ENCODE data around the gene MTUS2.
"Not testable (repeated sequence)": the region's sequence is repeated elsewhere in the genome, so short reads cannot be mapped to it uniquely, and the experiment has no call there.

Gene MTUS2

GRCh38 chr13:29164116-29164515, 344.0 kb downstream of the MTUS2 start:
- DNase-seq (ENCODE audit: low read depth in 3 of 3) = no peak

GRCh38 chr13:29165216-29165615, 345.1 kb downstream of the MTUS2 start:
- DNase-seq (ENCODE audit: low read depth in 3 of 3) = no peak

- DNase-seq (ENCODE audit: low read depth in 3 of 3) = no peak
Measured at GRCh38 chr13:29165840-29166239, 345.7 kb downstream of the MTUS2 start.

- no peak for DNase-seq (ENCODE audit: low read depth in 3 of 3)
Measured at GRCh38 chr13:29170436-29171082, 350.4 kb downstream of the MTUS2 start.

- DNase-seq (ENCODE audit: low read depth in 3 of 3) = no peak
Measured at GRCh38 chr13:29171244-29171643, 351.1 kb downstream of the MTUS2 start.

GRCh38 chr13:29174093-29174492, 354.0 kb downstream of the MTUS2 start:
- no peak for DNase-seq (ENCODE audit: low read depth in 3 of 3)

- DNase-seq (ENCODE audit: low read depth in 3 of 3) = no peak
Measured at GRCh38 chr13:29175250-29175873, 355.2 kb downstream of the MTUS2 start.

GRCh38 chr13:29180055-29180454, 359.9 kb downstream of the MTUS2 start:
- DNase-seq (ENCODE audit: low read depth in 3 of 3) = no peak

- no peak for DNase-seq (ENCODE audit: low read depth in 3 of 3)
Measured at GRCh38 chr13:29182216-29182615, 362.1 kb downstream of the MTUS2 start.

GRCh38 chr13:29185926-29186325, 365.8 kb downstream of the MTUS2 start:
- no peak for DNase-seq (ENCODE audit: low read depth in 3 of 3)

- DNase-seq (ENCODE audit: low read depth in 3 of 3) = no peak
Measured at GRCh38 chr13:29187584-29187983, 367.4 kb downstream of the MTUS2 start.

GRCh38 chr13:29190298-29190697, 370.2 kb downstream of the MTUS2 start:
- no peak for DNase-seq (ENCODE audit: low read depth in 3 of 3)

GRCh38 chr13:29193083-29193482, 372.9 kb downstream of the MTUS2 start:
- no peak for DNase-seq (ENCODE audit: low read depth in 3 of 3)

- no peak for DNase-seq (ENCODE audit: low read depth in 3 of 3)
Measured at GRCh38 chr13:29195456-29195855, 375.3 kb downstream of the MTUS2 start.

- no peak for DNase-seq (ENCODE audit: low read depth in 3 of 3)
Measured at GRCh38 chr13:29196409-29197074, 376.4 kb downstream of the MTUS2 start.

GRCh38 chr13:29202753-29203152, 382.6 kb downstream of the MTUS2 start:
- DNase-seq (ENCODE audit: low read depth in 3 of 3) = not testable (repeated sequence)

GRCh38 chr13:29204651-29205050, 384.5 kb downstream of the MTUS2 start:
- no peak for DNase-seq (ENCODE audit: low read depth in 3 of 3)

GRCh38 chr13:29210676-29211075, 390.5 kb downstream of the MTUS2 start:
- no peak for DNase-seq (ENCODE audit: low read depth in 3 of 3)

GRCh38 chr13:29211162-29211561, 391.0 kb downstream of the MTUS2 start:
- not testable (repeated sequence) for DNase-seq (ENCODE audit: low read depth in 3 of 3)

- no peak for DNase-seq (ENCODE audit: low read depth in 3 of 3)
Measured at GRCh38 chr13:29222458-29222857, 402.3 kb downstream of the MTUS2 start.

GRCh38 chr13:29224206-29224605, 404.1 kb downstream of the MTUS2 start:
- no peak for DNase-seq (ENCODE audit: low read depth in 3 of 3)

- no peak for DNase-seq (ENCODE audit: low read depth in 3 of 3)
Measured at GRCh38 chr13:29227576-29227975, 407.4 kb downstream of the MTUS2 start.

GRCh38 chr13:29230299-29230845, 410.2 kb downstream of the MTUS2 start:
- DNase-seq (ENCODE audit: low read depth in 3 of 3) = no peak

Data from stimulated activated CD4-positive, alpha-beta T cell treated with anti-CD3 and anti-CD28 coated beads, TNF-alpha, amount 100 ng/mL, for 24 hours (primary cell).